ENCODE data around the gene MYLK4. TPM values are rescaled to one million over a fixed set of nuclear protein-coding genes. Genes with fewer than 3 reads are reported as not detected.

Gene MYLK4
- total and polyA plus RNA-seq, 2 experiments from 2014 or later: 0.29 to 0.43 TPM

DNA sequence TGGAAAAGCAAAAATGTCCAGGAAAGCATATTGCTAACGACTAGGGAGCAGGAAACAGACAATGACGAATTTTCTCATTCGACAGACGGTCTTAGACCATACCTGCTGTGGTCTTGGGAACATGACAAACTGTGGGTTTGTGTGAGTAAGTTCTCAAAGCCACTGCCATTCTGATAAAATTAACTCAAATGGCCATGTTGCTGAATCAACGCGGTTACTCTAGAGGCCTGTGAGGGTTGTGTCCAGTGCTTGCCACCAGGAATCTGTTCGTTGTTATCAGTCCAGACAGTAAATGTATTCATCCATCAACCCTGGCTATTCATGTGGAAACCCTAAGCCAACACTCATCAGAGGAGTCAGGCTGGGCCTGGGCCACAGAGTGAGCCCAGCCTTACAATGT is 124.3 kb downstream of the MYLK4 start:
- H3K36me3 ChIP-seq (replicated peaks; ENCODE audit: insufficient read depth, low read depth): no peaks in the 10 kb centered on the region
- no peaks in the 10 kb centered on the region for H3K9me2 ChIP-seq (replicated peaks; ENCODE audit: insufficient read depth)
- H3K79me2 ChIP-seq: no peaks in the 10 kb centered on the region
- DNase-seq (ENCODE audit: low spot score): no peak
- WGBS (ENCODE audit: low lambda C conversion rate, missing lambda C conversion rate): 67% methylated on average over 7 of the region's 7 CpGs
- no peak overlapping the region for H3K27ac ChIP-seq
- H3K27me3 ChIP-seq: no peaks in the 10 kb centered on the region
- no peak overlapping the region for H3K4me2 ChIP-seq
- no peaks in the 10 kb centered on the region for H3K9me3 ChIP-seq (ENCODE audit: low read depth)
- no peak overlapping the region for H3K4me3 ChIP-seq
- no peaks in the 10 kb centered on the region for H3K4me1 ChIP-seq (ENCODE audit: insufficient read depth)
- H4K20me1 ChIP-seq (ENCODE audit: insufficient read depth, poor library complexity, severe bottlenecking): no peaks in the 10 kb centered on the region
- TF ChIP-seq, protein P1, sequence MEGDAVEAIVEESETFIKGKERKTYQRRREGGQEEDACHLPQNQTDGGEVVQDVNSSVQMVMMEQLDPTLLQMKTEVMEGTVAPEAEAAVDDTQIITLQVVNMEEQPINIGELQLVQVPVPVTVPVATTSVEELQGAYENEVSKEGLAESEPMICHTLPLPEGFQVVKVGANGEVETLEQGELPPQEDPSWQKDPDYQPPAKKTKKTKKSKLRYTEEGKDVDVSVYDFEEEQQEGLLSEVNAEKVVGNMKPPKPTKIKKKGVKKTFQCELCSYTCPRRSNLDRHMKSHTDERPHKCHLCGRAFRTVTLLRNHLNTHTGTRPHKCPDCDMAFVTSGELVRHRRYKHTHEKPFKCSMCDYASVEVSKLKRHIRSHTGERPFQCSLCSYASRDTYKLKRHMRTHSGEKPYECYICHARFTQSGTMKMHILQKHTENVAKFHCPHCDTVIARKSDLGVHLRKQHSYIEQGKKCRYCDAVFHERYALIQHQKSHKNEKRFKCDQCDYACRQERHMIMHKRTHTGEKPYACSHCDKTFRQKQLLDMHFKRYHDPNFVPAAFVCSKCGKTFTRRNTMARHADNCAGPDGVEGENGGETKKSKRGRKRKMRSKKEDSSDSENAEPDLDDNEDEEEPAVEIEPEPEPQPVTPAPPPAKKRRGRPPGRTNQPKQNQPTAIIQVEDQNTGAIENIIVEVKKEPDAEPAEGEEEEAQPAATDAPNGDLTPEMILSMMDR (IDR thresholded peaks at IDR 0.05; ENCODE audit: poor library complexity): no peak
- TF ChIP-seq EZH2phosphoT487 (IDR thresholded peaks at IDR 0.05; ENCODE audit: low read depth, severe bottlenecking, unreplicated experiment) (no peak), EZH2 (IDR thresholded peaks at IDR 0.05; ENCODE audit: borderline replicate concordance) (no peak)
- H2AFZ ChIP-seq: no peak overlapping the region

DNA sequence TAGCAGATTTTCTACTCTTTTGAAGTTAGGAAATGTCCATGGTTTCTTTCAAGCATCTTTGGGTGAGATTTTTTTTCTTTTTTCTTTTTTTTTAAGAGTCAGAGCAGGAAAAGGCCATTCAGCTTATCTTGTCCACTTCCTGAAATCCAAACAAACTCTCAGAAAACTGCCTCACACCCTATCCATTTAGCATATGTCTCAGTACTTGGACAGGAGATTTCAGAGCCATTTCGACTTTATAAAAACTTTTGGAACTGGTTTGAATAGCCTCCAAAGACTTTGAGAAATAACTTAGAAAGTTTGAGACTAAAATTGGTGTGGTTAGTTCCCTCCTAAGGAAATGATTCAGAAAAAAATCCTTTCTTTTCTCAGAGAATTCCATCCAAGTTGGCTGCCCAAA is 125.1 kb downstream of the MYLK4 start:
- Histone ChIP-seq H3K9me2 (replicated peaks; ENCODE audit: insufficient read depth) (no peaks in the 10 kb centered on the region), H2AFZ (no peak overlapping the region), H3K4me2 (no peak overlapping the region), H3K9me3 (ENCODE audit: low read depth) (no peaks in the 10 kb centered on the region), H3K27me3 (no peaks in the 10 kb centered on the region), H3K79me2 (no peaks in the 10 kb centered on the region), H3K27ac (no peak overlapping the region), H3K4me1 (ENCODE audit: insufficient read depth) (no peaks in the 10 kb centered on the region), H3K36me3 (replicated peaks; ENCODE audit: insufficient read depth, low read depth) (no peaks in the 10 kb centered on the region), H4K20me1 (ENCODE audit: insufficient read depth, poor library complexity, severe bottlenecking) (no peaks in the 10 kb centered on the region), H3K4me3 (no peak overlapping the region)
- no peak for DNase-seq (ENCODE audit: low spot score)
- TF ChIP-seq EZH2 (IDR thresholded peaks at IDR 0.05; ENCODE audit: borderline replicate concordance) (no peak), EZH2phosphoT487 (IDR thresholded peaks at IDR 0.05; ENCODE audit: low read depth, severe bottlenecking, unreplicated experiment) (no peak)
- TF ChIP-seq, protein P1 (IDR thresholded peaks at IDR 0.05; ENCODE audit: poor library complexity): no peak
- 36% methylated on average over 1 of the region's 1 CpG for WGBS (ENCODE audit: low lambda C conversion rate, missing lambda C conversion rate)

DNA sequence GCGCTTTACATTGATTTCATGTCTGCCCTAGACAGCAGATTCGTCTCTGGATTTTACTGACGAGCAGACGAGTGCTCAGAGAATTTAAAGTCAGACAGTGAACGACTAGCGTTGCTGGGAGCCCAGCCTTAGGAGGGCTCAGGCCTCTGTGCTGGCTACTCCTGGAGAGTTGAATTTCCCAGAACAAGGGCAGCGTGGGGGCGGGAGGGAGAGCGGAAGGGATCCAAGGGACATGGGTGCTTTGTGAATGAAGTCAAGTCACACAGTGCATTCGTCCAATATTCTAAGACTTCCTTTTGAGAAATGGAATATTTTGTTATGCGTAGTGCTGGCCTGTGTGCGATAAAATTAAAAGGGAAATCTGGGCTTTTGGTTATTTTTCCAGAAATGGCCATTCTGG is 126.5 kb downstream of the MYLK4 start:
- Histone ChIP-seq H3K79me2 (no peaks in the 10 kb centered on the region), H3K9me3 (ENCODE audit: low read depth) (no peaks in the 10 kb centered on the region), H4K20me1 (ENCODE audit: insufficient read depth, poor library complexity, severe bottlenecking) (no peaks in the 10 kb centered on the region), H2AFZ (no peak overlapping the region), H3K27me3 (no peaks in the 10 kb centered on the region), H3K27ac (no peak overlapping the region), H3K4me3 (no peak overlapping the region), H3K36me3 (replicated peaks; ENCODE audit: insufficient read depth, low read depth) (no peaks in the 10 kb centered on the region), H3K4me2 (no peak overlapping the region), H3K4me1 (ENCODE audit: insufficient read depth) (no peaks in the 10 kb centered on the region), H3K9me2 (replicated peaks; ENCODE audit: insufficient read depth) (no peaks in the 10 kb centered on the region)
- TF ChIP-seq, protein P1 (IDR thresholded peaks at IDR 0.05; ENCODE audit: poor library complexity): no peak
- TF ChIP-seq EZH2phosphoT487 (IDR thresholded peaks at IDR 0.05; ENCODE audit: low read depth, severe bottlenecking, unreplicated experiment) (no peak), EZH2 (IDR thresholded peaks at IDR 0.05; ENCODE audit: borderline replicate concordance) (no peak)
- DNase-seq (ENCODE audit: low spot score): no peak
- 89% methylated on average over 12 of the region's 12 CpGs for WGBS (ENCODE audit: low lambda C conversion rate, missing lambda C conversion rate)

DNA sequence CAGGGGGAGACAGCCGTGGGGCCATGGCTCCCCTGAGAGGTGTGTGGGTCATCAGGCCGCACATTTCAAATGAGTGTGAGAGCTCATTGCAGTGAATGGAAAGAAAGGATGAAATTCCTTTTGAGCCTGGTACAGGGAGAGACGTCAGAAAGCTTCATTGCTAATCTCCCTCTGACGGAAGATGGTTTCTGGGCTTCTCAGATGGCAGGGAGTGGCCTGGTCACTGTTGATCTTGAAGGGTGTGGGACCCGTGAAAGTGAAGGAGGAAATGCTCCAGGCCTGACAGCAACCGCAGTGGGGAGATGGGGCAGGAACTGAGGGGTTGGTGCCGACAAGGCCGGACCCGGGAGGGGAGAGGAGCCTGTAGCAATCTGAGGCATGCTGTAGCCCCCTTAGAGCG is 127.4 kb downstream of the MYLK4 start:
- Histone ChIP-seq H3K4me1 (ENCODE audit: insufficient read depth) (no peaks in the 10 kb centered on the region), H3K4me2 (no peak overlapping the region), H3K9me3 (ENCODE audit: low read depth) (no peaks in the 10 kb centered on the region), H3K36me3 (replicated peaks; ENCODE audit: insufficient read depth, low read depth) (no peaks in the 10 kb centered on the region), H3K4me3 (no peak overlapping the region), H2AFZ (no peak overlapping the region), H4K20me1 (ENCODE audit: insufficient read depth, poor library complexity, severe bottlenecking) (no peaks in the 10 kb centered on the region), H3K9me2 (replicated peaks; ENCODE audit: insufficient read depth) (no peaks in the 10 kb centered on the region), H3K79me2 (no peaks in the 10 kb centered on the region), H3K27me3 (no peaks in the 10 kb centered on the region), H3K27ac (no peak overlapping the region)
- DNase-seq (ENCODE audit: low spot score): no peak
- WGBS (ENCODE audit: low lambda C conversion rate, missing lambda C conversion rate): 67% methylated on average over 10 of the region's 10 CpGs
- TF ChIP-seq, protein P1 (IDR thresholded peaks at IDR 0.05; ENCODE audit: poor library complexity): no peak
- TF ChIP-seq EZH2phosphoT487 (IDR thresholded peaks at IDR 0.05; ENCODE audit: low read depth, severe bottlenecking, unreplicated experiment) (no peak), EZH2 (IDR thresholded peaks at IDR 0.05; ENCODE audit: borderline replicate concordance) (no peak)
